ENCODE results near the gene TIMM17A. TPM values are rescaled to one million over a fixed set of nuclear protein-coding genes. Genes with fewer than 3 reads are reported as not detected.

TIMM17A gene
- total RNA-seq, 1 experiment from 2014 or later: 157 TPM

- ChIA-PET CTCF (interaction anchor here (0.5 to 28.5 kb wide), 6 partner anchors 10 to 170 kb away, joined by 3 to 882 read pairs (median 4); partner anchors contain the start of gene SHISA4), POLR2A (interaction anchor here (0.9 to 1.9 kb wide), 2 partner anchors 32 to 72 kb away, joined by 3 to 5 read pairs; no protein-coding TSS in a partner anchor)
- DNase-seq (ENCODE audit: unreplicated experiment): no peak
- TF ChIP-seq, protein P1, sequence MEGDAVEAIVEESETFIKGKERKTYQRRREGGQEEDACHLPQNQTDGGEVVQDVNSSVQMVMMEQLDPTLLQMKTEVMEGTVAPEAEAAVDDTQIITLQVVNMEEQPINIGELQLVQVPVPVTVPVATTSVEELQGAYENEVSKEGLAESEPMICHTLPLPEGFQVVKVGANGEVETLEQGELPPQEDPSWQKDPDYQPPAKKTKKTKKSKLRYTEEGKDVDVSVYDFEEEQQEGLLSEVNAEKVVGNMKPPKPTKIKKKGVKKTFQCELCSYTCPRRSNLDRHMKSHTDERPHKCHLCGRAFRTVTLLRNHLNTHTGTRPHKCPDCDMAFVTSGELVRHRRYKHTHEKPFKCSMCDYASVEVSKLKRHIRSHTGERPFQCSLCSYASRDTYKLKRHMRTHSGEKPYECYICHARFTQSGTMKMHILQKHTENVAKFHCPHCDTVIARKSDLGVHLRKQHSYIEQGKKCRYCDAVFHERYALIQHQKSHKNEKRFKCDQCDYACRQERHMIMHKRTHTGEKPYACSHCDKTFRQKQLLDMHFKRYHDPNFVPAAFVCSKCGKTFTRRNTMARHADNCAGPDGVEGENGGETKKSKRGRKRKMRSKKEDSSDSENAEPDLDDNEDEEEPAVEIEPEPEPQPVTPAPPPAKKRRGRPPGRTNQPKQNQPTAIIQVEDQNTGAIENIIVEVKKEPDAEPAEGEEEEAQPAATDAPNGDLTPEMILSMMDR (IDR thresholded peaks at IDR 0.05; ENCODE audit: unreplicated experiment): no peak
- H3K27me3 Mint-ChIP-seq (ENCODE audit: insufficient read depth, unreplicated experiment): peaks cover 35% of the 10 kb centered on the region
- peaks cover 13% of the 10 kb centered on the region for H3K4me1 Mint-ChIP-seq (ENCODE audit: insufficient read depth, unreplicated experiment)
- H3K4me3 Mint-ChIP-seq (ENCODE audit: unreplicated experiment): no peak overlapping the region
- H3K27ac Mint-ChIP-seq (ENCODE audit: low read depth, unreplicated experiment): no peak overlapping the region
- peaks cover 2% of the 10 kb centered on the region for H3K36me3 Mint-ChIP-seq (ENCODE audit: insufficient read depth, unreplicated experiment)
- no peaks in the 10 kb centered on the region for H3K9me3 Mint-ChIP-seq (ENCODE audit: unreplicated experiment)
- BruUV-seq (replicated peaks): no TSS peak
- intact Hi-C loops (cut with micrococcal nuclease): no loop called here
Measured at GRCh38 chr1:201949491-201949890, 5.8 kb upstream of the TIMM17A start.

GRCh38 chr1:201954263-201955008 lies 867 bp upstream of the TIMM17A start:
- no peaks in the 10 kb centered on the region for H3K27me3 Mint-ChIP-seq (ENCODE audit: insufficient read depth, unreplicated experiment)
- H3K27ac Mint-ChIP-seq (ENCODE audit: low read depth, unreplicated experiment): peak overlapping the region; percentile 99
- POLR2A ChIA-PET: interaction anchor here (0.6 to 6.1 kb wide), 26 partner anchors 8 to 694 kb away, joined by 3 to 87 read pairs (median 8); partner anchors contain the start of genes ARL8A, ELF3, IPO9 and LMOD1
- TF ChIP-seq, protein P1 (IDR thresholded peaks at IDR 0.05; ENCODE audit: unreplicated experiment): no peak
- no peak for DNase-seq (ENCODE audit: unreplicated experiment)
- no peaks in the 10 kb centered on the region for H3K9me3 Mint-ChIP-seq (ENCODE audit: unreplicated experiment)
- H3K36me3 Mint-ChIP-seq (ENCODE audit: insufficient read depth, unreplicated experiment): peaks cover 49% of the 10 kb centered on the region
- intact Hi-C loops (cut with micrococcal nuclease): loop anchor here (1.0 kb wide), 1 partner anchor 58 kb away; no protein-coding TSS in a partner anchor
- H3K4me1 Mint-ChIP-seq (ENCODE audit: insufficient read depth, unreplicated experiment): peaks cover 12% of the 10 kb centered on the region
- CTCF ChIA-PET: interaction anchor here (0.6 to 28.5 kb wide), 12 partner anchors 9 to 530 kb away, joined by 3 to 882 read pairs (median 4); partner anchors contain the start of gene SHISA4
- TSS peak; percentile 84 for BruUV-seq (replicated peaks)
- peak overlapping the region; percentile 96 for H3K4me3 Mint-ChIP-seq (ENCODE audit: unreplicated experiment)

GRCh38 chr1:201955729-201956143 lies 433 bp downstream of the TIMM17A start:
- intact Hi-C loops (cut with micrococcal nuclease): loop anchor here (1.0 kb wide), 1 partner anchor 59 kb away; no protein-coding TSS in a partner anchor
- H3K9me3 Mint-ChIP-seq (ENCODE audit: unreplicated experiment): no peaks in the 10 kb centered on the region
- CTCF ChIA-PET: interaction anchor here (0.6 to 28.5 kb wide), 6 partner anchors 17 to 156 kb away, joined by 3 to 882 read pairs (median 4); partner anchors contain the start of gene SHISA4

More at GRCh38 chr1:201955729-201956143, 433 bp downstream of the TIMM17A start:
- TSS peak; percentile 61 for BruUV-seq (replicated peaks)
- TF ChIP-seq, protein P1 (IDR thresholded peaks at IDR 0.05; ENCODE audit: unreplicated experiment): no peak
- Mint-ChIP-seq H3K27me3 (ENCODE audit: insufficient read depth, unreplicated experiment) (no peaks in the 10 kb centered on the region), H3K4me3 (ENCODE audit: unreplicated experiment) (peak overlapping the region; percentile 96), H3K36me3 (ENCODE audit: insufficient read depth, unreplicated experiment) (peaks cover 62% of the 10 kb centered on the region), H3K27ac (ENCODE audit: low read depth, unreplicated experiment) (peak overlapping the region; percentile 99), H3K4me1 (ENCODE audit: insufficient read depth, unreplicated experiment) (peaks cover 12% of the 10 kb centered on the region)
- POLR2A ChIA-PET: interaction anchor here (0.6 to 6.1 kb wide), 30 partner anchors 10 to 494 kb away, joined by 3 to 87 read pairs (median 7); partner anchors contain the start of genes IPO9, LMOD1 and RNPEP
- DNase-seq (ENCODE audit: unreplicated experiment): no peak
